VCaP (cell line): ENCODE results near the gene CIZ1.

Source experiments
- H3K27ac ChIP-seq: fragments of 450-650 bp; 2 replicates; pipeline ENCODE4 v1.5.1; 2017
- TF ChIP-seq, protein P1 (sequence below): fragments of 450-650 bp; conservative IDR thresholded peaks from 2 replicates; pipeline ENCODE4 v1.5.1; 2017; ENCODE audit warnings: mild to moderate bottlenecking, moderate library complexity

The CIZ1 gene

DNA sequence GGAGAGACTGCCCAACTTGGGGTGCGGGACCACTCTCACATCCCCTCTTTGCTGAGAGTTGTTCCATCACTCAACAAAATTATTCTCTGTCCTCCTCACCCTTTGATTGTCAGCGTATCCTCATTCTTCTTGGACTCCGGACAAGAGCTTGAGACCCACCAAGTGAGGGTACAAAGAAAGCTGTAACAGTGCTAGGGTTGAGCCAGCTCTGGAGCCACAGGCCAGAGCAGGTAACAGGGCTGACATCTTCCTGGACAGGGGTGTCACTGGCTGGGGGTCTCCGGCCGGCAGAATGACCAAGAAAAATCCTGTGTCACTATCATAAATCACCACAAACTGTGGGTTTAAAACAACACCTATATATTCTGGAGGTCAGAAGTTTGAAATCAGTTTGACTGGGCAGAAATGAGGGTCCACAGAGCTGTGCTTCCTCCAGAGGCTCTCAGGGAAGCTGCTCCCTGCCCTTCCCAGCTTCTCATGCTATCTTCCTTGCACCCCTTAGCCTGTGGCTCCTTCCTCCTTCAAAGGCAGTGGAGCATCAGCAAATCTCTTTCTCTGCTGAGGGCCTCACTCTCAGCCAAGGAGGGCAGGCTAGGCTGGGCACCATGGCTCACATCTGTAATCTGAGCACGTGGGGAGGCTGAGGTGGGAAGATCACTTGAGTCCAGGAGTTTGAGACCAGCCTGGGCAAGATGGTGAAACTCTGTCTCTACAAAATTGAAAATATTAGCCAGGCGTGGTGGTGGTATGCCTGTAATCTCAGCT, 35.5 kb downstream of the CIZ1 start:
- no peak overlapping the region for H3K27ac ChIP-seq
- TF ChIP-seq, protein P1, sequence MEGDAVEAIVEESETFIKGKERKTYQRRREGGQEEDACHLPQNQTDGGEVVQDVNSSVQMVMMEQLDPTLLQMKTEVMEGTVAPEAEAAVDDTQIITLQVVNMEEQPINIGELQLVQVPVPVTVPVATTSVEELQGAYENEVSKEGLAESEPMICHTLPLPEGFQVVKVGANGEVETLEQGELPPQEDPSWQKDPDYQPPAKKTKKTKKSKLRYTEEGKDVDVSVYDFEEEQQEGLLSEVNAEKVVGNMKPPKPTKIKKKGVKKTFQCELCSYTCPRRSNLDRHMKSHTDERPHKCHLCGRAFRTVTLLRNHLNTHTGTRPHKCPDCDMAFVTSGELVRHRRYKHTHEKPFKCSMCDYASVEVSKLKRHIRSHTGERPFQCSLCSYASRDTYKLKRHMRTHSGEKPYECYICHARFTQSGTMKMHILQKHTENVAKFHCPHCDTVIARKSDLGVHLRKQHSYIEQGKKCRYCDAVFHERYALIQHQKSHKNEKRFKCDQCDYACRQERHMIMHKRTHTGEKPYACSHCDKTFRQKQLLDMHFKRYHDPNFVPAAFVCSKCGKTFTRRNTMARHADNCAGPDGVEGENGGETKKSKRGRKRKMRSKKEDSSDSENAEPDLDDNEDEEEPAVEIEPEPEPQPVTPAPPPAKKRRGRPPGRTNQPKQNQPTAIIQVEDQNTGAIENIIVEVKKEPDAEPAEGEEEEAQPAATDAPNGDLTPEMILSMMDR, result no peak

DNA sequence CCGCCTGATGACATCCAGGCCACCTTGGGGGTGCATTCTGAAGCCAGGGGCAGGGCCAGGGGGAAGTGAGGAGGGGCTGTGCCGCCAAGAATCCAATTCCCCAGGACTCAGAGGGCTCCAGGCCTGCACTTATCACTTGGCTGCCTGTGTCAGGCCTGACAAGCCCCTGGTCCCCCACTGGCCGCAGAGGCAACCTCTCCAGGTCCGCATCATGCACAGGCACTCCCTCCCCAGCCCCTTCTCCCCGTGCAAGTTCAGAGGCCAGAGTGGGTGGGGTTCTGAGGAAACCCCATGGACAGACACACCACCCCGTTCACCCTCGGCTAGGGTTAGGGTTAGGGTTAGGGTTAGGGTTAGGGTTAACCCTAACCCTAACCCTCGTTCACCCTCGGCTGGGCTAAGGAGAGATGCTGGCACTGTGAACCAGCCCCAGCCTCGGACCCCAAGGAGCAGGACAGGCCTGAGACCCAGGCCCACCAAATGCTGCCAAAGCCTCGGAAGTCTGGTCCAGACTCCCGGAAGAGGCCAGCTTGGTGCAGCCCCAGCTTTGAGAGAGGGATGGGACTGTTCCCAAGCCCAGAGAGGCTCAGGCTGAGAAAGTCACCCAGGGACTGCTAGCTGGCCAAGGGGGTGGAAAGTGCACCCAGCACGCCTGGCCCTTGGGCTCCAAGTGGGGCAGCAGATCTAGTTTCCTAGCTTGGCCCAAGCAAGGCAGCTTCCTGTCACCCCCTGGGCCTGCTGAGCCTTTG, 37.3 kb downstream of the CIZ1 start:
- H3K27ac ChIP-seq, result no peak overlapping the region
- TF ChIP-seq, protein P1, result no peak

DNA sequence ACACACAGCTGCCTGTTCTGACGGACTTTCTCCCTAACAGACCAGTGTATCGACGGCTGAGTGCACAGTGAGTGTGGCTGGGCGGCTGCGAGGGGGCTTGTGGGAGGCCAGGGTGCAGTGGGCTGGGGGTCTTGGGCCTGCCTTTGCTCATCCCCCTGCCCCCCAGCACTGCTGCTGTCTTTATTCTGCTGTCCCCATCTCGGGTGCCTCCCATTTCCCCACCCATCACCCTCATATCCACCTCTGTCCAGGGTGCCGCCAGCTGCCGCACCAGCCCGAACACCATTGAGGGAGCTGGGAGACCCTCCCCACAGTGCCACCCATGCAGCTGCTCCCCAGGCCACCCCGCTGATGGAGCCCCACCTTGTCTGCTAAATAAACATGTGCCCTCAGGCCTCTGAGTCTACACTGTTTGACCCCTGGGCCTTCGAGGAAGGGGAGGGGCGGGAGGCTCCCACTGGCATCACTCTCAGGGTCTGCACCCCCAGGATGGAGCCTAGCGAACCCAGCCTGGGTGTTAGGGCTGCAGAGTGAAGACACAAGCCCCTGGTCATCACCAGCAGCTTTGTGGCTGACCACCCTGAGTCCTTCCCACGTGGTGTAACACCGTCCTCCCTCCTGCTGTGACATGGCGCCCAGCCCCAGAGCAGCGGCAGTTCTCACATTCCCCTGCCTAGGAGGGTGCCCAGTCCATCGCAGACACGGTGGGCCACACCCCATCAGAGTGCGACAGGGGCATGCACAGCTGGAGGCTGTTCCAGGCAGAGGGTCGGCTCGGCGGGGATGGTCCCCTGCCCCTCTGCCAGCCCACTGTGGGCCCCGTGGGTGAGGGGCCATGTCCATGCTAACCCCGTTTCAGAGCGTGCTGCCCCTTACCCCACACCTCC, 38.1 kb downstream of the CIZ1 start:
- no peak overlapping the region for H3K27ac ChIP-seq
- TF ChIP-seq, protein P1, result no peak

DNA sequence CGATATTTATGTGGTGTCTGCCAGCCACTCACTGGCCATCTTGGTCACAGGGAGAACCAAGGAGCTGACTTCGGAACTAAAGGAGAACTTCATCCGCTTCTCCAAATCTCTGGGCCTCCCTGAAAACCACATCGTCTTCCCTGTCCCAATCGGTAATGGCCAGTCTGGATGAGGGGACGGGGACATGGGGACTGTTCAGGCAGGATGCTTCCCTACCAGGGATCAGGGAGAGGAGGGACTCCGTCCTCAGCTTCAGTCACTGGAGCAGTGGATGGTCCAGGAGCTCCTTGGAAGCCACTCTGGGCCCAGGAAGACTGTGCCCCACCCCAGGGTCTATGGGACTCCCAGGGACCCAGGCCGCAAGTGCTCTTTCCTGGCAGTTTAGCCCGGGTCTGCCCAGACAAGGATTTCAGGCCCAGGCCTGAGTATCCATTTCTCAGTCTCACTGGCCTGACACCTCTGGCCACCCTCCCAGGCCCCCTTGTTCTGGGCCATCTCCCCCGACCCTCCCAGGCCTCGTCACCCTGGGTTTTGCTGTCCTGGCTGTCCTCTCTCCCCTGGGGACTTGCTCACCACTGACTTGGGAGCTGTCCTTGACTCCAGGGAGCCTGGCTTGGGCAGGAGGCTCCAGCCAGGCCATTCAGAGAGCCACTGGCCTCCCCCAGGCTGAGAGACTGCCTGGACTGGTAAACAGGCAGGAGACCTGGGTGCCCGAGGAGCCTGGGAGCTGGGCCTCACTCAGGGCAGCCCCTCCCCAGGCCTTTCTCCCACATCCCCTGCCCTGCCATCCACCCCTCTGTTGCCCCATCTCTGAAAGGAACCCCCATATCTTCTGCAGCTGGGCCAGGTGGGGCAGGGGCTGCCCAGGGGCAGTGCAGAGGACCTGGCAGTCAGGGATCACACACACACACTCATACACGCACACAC, 39.0 kb downstream of the CIZ1 start:
- TF ChIP-seq, protein P1, result no peak

DNA sequence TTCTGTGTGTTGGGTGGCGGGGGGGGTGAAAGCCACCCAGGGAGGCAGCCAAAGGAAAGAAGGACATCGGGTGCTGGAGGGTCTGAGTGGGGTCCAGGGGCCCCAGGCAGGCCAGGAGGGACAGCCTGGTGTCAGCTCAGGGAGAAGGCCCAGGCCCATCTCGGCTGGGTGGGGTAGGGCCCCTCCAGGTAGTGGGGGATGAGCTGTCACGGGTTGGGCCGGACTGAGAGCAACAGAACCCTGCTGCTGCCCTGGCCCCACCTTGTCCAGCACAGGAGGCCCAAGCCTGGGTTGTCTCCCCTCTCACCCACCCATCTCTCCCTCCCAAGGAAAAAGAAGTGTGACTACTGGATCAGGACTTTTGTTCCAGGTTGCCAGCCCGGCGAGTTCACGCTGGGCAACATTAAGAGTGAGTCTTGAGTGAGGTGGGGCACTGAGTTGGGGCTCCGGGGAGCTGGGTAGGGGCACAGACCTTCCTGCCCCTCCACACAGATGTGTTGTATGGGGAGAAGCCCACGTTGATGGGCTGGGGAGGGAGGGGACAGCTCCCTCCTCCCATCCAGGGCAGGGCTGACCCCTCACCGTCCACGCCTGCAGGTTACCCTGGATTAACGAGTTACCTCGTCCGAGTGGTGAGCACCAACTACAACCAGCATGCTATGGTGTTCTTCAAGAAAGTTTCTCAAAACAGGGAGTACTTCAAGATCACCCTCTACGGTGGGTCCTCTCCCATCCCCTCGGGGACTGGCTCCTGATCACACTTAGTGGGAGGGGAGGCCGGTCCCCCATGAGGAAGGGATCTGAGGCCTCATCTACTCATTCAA, 39.9 kb downstream of the CIZ1 start:
- H3K27ac ChIP-seq, result no peak overlapping the region
- TF ChIP-seq, protein P1, result no peak

More for the DNA sequence above, 39.0 kb downstream of the CIZ1 start:
- H3K27ac ChIP-seq, result no peak overlapping the region

DNA sequence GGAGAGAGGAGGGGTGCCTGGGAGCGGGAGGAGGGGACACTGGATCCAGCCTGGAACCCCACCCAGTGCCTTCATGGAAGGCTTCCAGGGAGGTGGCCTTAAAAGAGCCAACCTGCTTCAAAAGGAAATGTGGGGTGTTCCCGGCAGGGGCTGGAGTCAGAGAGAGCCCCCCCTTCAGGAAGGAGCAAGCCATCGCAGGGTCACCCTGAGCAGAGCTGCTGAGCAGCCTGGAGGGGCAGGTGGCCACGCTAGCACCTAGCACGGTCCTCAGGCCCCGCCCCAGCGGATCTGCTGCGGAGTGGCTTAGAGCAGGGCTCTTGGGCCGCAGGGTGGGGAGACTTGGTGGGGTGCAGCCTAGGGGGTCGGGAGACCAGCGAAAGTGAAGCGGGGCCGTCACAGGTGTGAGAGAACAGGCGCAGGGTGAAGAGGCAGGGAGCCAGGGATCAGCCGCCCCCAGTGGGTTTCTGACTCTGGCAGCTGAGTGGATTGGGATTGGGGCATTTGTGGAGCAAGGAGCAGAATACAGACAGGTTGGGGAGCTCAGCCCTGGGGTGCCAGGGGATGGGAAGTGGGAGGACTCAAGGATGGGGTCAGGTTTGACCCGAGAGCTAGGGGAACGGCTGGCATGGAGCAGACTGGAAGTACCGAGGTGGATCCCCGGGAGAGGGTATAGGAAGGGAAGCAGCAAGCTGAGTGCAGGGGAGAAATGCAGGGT, 40.6 kb downstream of the CIZ1 start:
- TF ChIP-seq, protein P1, result no peak
- no peak overlapping the region for H3K27ac ChIP-seq
